ENCODE results near the gene FOXS1.

Gene FOXS1

GRCh38 chr20:31811198-31811597, 34.2 kb downstream of the FOXS1 start:
- no peak for DNase-seq
- in situ Hi-C loops (cut with MboI; ENCODE audit: low pct_unique_long_range_greater_than_20kb, low sequenced_read_pairs): no loop called here

DNA sequence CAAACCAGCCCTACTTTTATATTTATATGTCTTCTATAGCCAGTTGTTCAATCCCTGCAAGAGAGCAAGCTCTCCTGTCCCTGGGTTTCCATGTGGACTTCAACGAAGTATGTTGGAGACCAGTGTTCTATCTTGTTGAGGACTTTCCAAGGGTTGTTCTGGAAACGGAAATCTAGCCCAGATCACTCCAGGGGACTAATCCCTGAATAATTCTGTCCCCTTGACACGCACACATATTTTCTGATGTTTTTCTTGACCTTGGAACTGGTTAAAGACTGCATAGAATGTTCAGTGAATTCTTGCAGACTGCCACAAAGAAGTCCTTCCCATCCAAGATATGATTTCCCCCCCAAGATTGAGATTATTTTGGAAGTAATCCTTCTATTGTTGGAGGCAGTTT, 35.7 kb downstream of the FOXS1 start:
- in situ Hi-C loops (cut with MboI; ENCODE audit: low pct_unique_long_range_greater_than_20kb, low sequenced_read_pairs): no loop called here
- DNase-seq: no peak

- in situ Hi-C loops (cut with MboI; ENCODE audit: low pct_unique_long_range_greater_than_20kb, low sequenced_read_pairs): no loop called here
- no peak for DNase-seq
These were observed 36.9 kb downstream of the FOXS1 start for GRCh38 chr20:31808481-31808880.

GRCh38 chr20:31806564-31807355, 38.6 kb downstream of the FOXS1 start:
- DNase-seq: peak; percentile 42
- in situ Hi-C loops (cut with MboI; ENCODE audit: low pct_unique_long_range_greater_than_20kb, low sequenced_read_pairs): no loop called here

- in situ Hi-C loops (cut with MboI; ENCODE audit: low pct_unique_long_range_greater_than_20kb, low sequenced_read_pairs): no loop called here
- DNase-seq: peak; percentile 24
These were observed 41.7 kb downstream of the FOXS1 start for GRCh38 chr20:31803552-31804291.

DNA sequence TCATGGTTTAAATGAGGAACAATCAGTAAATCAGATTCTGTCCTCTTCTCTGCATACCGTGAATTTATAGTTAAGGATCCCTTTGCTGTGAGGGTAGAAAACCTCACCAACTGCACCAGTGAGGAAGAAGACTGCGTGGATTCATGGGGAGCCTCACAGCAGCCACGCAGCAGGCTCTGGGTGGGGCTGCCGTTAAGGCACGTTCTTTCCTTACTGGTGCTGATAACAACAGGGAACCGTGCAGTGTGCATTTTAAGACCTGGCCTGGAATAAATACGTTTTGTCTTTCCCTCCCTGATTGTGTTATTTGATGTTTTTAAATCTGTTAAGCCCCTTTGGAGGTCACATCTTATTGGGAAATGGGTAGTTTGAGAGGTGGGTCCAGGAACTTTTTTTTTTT, 43.9 kb downstream of the FOXS1 start:
- in situ Hi-C loops (cut with MboI; ENCODE audit: low pct_unique_long_range_greater_than_20kb, low sequenced_read_pairs): no loop called here
- no peak for DNase-seq

- in situ Hi-C loops (cut with MboI; ENCODE audit: low pct_unique_long_range_greater_than_20kb, low sequenced_read_pairs): no loop called here
- no peak for DNase-seq
These were observed 48.0 kb downstream of the FOXS1 start for GRCh38 chr20:31797364-31797763.

Data from KBM-7 (cell line).